Transverse colon (tissue), 4 donors: ENCODE measurements around the gene KCTD11. TPM values are rescaled to one million over a fixed set of nuclear protein-coding genes. Genes with fewer than 3 reads are reported as not detected.
"Not testable (repeated sequence)": the region's sequence is repeated elsewhere in the genome, so short reads cannot be mapped to it uniquely, and the experiment has no call there.

ENCODE experiments used
- DNase-seq: peaks from one replicate; pipeline ENCODE4 v3.0.0-alpha.2; 2019
- H3K27ac ChIP-seq, 4 donors: fragments of 200-600 bp; sonication (generic); 2 replicates each; pipeline ENCODE4 v1.5.1; 2016 to 2018; ENCODE audit warnings: inconsistent platforms in 4 of 4
- H3K27me3 ChIP-seq: fragments of 200-600 bp; sonication (generic); 2 replicates; pipeline ENCODE4 v1.5.1; 2017; ENCODE audit warnings: inconsistent platforms
- H3K36me3 ChIP-seq, 4 donors: fragments of 200-600 bp; sonication (generic); 2 replicates each; pipeline ENCODE4 v1.5.1; 2017 to 2019; ENCODE audit warnings: inconsistent platforms in 4 of 4
- H3K4me1 ChIP-seq, 4 donors: fragments of 200-600 bp; sonication (generic); 2 replicates each; pipeline ENCODE4 v1.5.1; 2017 to 2020; ENCODE audit warnings: inconsistent platforms in 4 of 4
- H3K4me3 ChIP-seq, 4 donors: fragments of 200-600 bp; sonication (generic); 1 replicate in 1 of 4; 2 replicates in 3 of 4; pipeline versions ENCODE4 v1.5.1 to v1.6.1; 2017 to 2019; ENCODE audit warnings: inconsistent platforms in 4 of 4
- H3K9me3 ChIP-seq, 2 donors: fragments of 200-600 bp; sonication (generic); 2 replicates each; pipeline ENCODE4 v1.5.1; 2017 to 2019; ENCODE audit warnings: inconsistent platforms in 2 of 2
- CTCF ChIP-seq, 5 experiments: fragments of 200-600 bp in 3 of 5; fragments of 450-650 bp in 2 of 5; sonication (generic) in 3 of 5; IDR thresholded peaks; 1 replicate in 2 of 5; 2 replicates in 3 of 5; pipeline ENCODE4 v1.5.1; 2016 to 2017; ENCODE audit warnings: antibody characterized with exemption in 5 of 5, inconsistent platforms in 3 of 5, mild to moderate bottlenecking in 2 of 5, moderate library complexity in 1 of 5
- EP300 ChIP-seq: sonication (generic); formaldehyde crosslinking; IDR thresholded peaks from one replicate; pipeline ENCODE4 v1.6.1; 2017; ENCODE audit warnings: antibody characterized with exemption, low read depth
- POLR2A ChIP-seq: fragments of 450-650 bp; IDR thresholded peaks from one replicate; pipeline ENCODE4 v1.6.1; 2016; ENCODE audit warnings: antibody characterized with exemption, mild to moderate bottlenecking, moderate library complexity
- POLR2AphosphoS5 ChIP-seq, 3 donors: sonication (generic); formaldehyde crosslinking; IDR thresholded peaks; one replicate each; pipeline ENCODE4 v1.6.1; 2016; ENCODE audit warnings: antibody characterized with exemption in 3 of 3
- WGBS, 2 donors: methylation state at CpG; one replicate each; pipeline ENCODE4 v1.1.5; 2018; ENCODE audit warnings: low coverage in 1 of 2; 5-methylcytosine and 5-hydroxymethylcytosine counted together
- in situ Hi-C, 4 donors: fragments of 200-750 bp; cut with MboI; loops; one replicate each; pipeline versions ENCODE4 v1.15.0 to v1.15.1; 2017; ENCODE audit warnings: low sequenced_read_pairs in 3 of 4, low pct_ligation_motif_present in 1 of 4, low pct_unique_long_range_greater_than_20kb in 1 of 4
- intact Hi-C: fragments of 100-400 bp; cut with DNase I; formaldehyde crosslinking; loops from one replicate; pipeline ENCODE4 v1.15.1; 2023; ENCODE audit warnings: low total_unique reads
- total RNA-seq, 4 donors: library from RNA; depleted of rRNA; stranded (reverse); fragments of >200 nt; gene quantifications; one replicate each; pipeline ENCODE4 v1.1.0, GENCODE V29; 2016

Gene KCTD11
- total RNA-seq, 4 donors from 2014 or later = 1.2 to 10.8 (median 7.8) TPM

GRCh38 chr17:7336240-7337175 lies 15.5 kb upstream of the KCTD11 start, which contains the start of gene ACAP1:
TSS of gene ACAP1 (plus strand) at chr17:7336529. CDS start at chr17:7336735, 206 bp downstream.
- H3K9me3 ChIP-seq = no peaks in the 10 kb centered on the region
- peak within 1 kb of the TSS in 3 of 4 donors; percentile 13 to 38 (median 23) for H3K4me3 ChIP-seq
- TF ChIP-seq CTCF (IDR thresholded peaks at IDR 0.05) (no peak), POLR2A (no peak), POLR2AphosphoS5 (IDR thresholded peaks at IDR 0.05) (no peak), EP300 (no peak)
- intact Hi-C loops = no loop called here
- in situ Hi-C loops = loop anchor here in 1 of 4 donors (25.0 kb wide), 1 partner anchor 299 kb away; the partner anchor contains the start of genes SLC16A11 and SLC16A13
- H3K27me3 ChIP-seq = peaks cover 12% of the 10 kb centered on the region
- H3K4me1 ChIP-seq = no peaks in the 10 kb centered on the region
- peak; percentile 81 for DNase-seq
- H3K27ac ChIP-seq = peak within 1 kb of the TSS; percentile 57 to 77 (median 67)
- no peaks in the 10 kb centered on the region for H3K36me3 ChIP-seq
- WGBS, 2 donors = 34 to 81% methylated on average over 2 to 16 of the region's 17 CpGs

- intact Hi-C loops, DNase-seq, H3K36me3 ChIP-seq, H3K9me3 ChIP-seq, H3K4me1 ChIP-seq: not testable (repeated sequence)
- in situ Hi-C loops = loop anchor here in 1 of 4 donors (25.0 kb wide), 1 partner anchor 300 kb away; the partner anchor contains the start of genes SLC16A11 and SLC16A13
- Histone ChIP-seq H3K27ac (peak overlapping the region in 2 of 4 donors; percentile 57 to 77), H3K27me3 (peaks cover 17% of the 10 kb centered on the region), H3K4me3 (peak overlapping the region in 1 of 4 donors; percentile 38)
- WGBS, 2 donors = 58 to 60% methylated on average over 3 to 7 of the region's 7 CpGs
These were observed 14.4 kb upstream of the KCTD11 start for GRCh38 chr17:7337600-7337999.

GRCh38 chr17:7340179-7340578 lies 11.8 kb upstream of the KCTD11 start:
- DNase-seq = no peak
- Histone ChIP-seq H3K9me3 (no peaks in the 10 kb centered on the region), H3K27me3 (peaks cover 22% of the 10 kb centered on the region), H3K36me3 (no peaks in the 10 kb centered on the region), H3K4me3 (no peak overlapping the region), H3K27ac (no peak overlapping the region), H3K4me1 (no peaks in the 10 kb centered on the region)
- TF ChIP-seq POLR2A = no peak
- no peak for TF ChIP-seq EP300
- TF ChIP-seq POLR2AphosphoS5 (IDR thresholded peaks at IDR 0.05) = no peak
- TF ChIP-seq CTCF (IDR thresholded peaks at IDR 0.05) = no peak
- intact Hi-C loops = no loop called here
- 59% methylated on average over 2 of the region's 2 CpGs; no CpG with 5 or more reads in 1 of the 2 donors for WGBS, 2 donors
- in situ Hi-C loops = loop anchor here in 2 of 4 donors (10.0 to 25.0 kb wide), 2 partner anchors 65 to 303 kb away; partner anchors contain the start of genes SLC16A11 (in 1 of the 2) and SLC16A13 (in 1 of the 2)

GRCh38 chr17:7341842-7342241 lies 10.1 kb upstream of the KCTD11 start:
- Histone ChIP-seq H3K36me3 (no peaks in the 10 kb centered on the region), H3K4me3 (no peak overlapping the region), H3K9me3 (no peaks in the 10 kb centered on the region), H3K27ac (no peak overlapping the region), H3K4me1 (no peaks in the 10 kb centered on the region), H3K27me3 (peaks cover 18% of the 10 kb centered on the region)
- intact Hi-C loops = no loop called here
- 73 to 91% methylated on average over 3 to 13 of the region's 13 CpGs for WGBS, 2 donors
- no peak for DNase-seq
- no peak for TF ChIP-seq CTCF (IDR thresholded peaks at IDR 0.05)
- no peak for TF ChIP-seq POLR2AphosphoS5 (IDR thresholded peaks at IDR 0.05)
- TF ChIP-seq POLR2A = no peak
- TF ChIP-seq EP300 = no peak
- in situ Hi-C loops = loop anchor here in 2 of 4 donors (10.0 to 25.0 kb wide), 2 partner anchors 67 to 305 kb away; partner anchors contain the start of genes SLC16A11 (in 1 of the 2) and SLC16A13 (in 1 of the 2)
